Measurements from ENCODE around the gene TAF11L11. TPM values are rescaled to one million over a fixed set of nuclear protein-coding genes. Genes with fewer than 3 reads are reported as not detected.
"Not testable (repeated sequence)": the region's sequence is repeated elsewhere in the genome, so short reads cannot be mapped to it uniquely, and the experiment has no call there.

Gene TAF11L11
- total RNA-seq = not detected
- long read RNA-seq, donor 1 = 0 reads
- long read RNA-seq, donor 2 = 0 reads

DNA sequence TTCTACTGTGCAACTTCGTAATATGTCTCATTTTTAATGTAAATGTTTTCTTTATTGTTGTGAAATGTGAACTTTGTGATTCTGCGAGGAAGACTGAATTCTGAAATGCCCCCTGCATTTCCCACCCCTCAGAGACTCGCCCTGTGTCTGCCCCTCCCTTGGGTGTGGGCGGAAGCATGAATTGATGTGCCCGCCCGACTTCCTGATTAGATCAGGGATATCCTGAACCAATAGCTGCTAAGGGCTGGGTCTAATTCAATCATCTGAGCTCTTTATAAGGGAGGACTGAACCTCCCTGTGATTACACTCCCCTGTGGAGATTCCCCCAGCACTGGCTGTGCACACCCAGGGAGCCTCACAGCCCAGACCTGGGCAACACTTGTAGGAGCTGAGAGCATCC is at the start of gene TAF11L11:
Gene TAF11L11 (plus strand): TSS at position 304 of the 400 bp plus-strand sequence.
- intact Hi-C loops (cut with DNase I) = not testable (repeated sequence)
- DNase-seq (ENCODE audit: low spot score) = peak; percentile 38

DNA sequence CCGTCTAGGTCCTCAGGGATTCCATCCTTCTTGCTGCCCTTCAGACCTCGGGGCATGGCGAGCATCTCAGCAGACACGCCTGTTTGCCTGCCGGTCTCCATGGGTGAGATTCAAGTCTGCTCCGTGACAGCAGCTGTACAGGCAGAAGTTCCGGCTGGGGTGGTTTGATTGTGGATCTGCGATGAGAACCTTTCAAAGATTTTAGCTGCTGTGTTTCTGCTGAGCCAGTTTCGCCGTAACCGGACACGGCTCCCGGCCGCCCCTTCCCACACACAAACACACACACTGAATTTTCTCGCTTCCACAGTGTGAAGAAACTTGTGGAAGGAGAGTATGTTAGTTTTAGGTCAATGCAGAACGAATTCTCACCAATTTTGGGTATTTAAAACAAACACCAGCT is 18.3 kb upstream of the TAF11L11 start, which contains the start of gene TAF11L7:
Gene TAF11L7 (minus strand): TSS at position 101 of the 400 bp plus-strand sequence.
- DNase-seq (ENCODE audit: low spot score); intact Hi-C loops (cut with DNase I): not testable (repeated sequence)

DNA sequence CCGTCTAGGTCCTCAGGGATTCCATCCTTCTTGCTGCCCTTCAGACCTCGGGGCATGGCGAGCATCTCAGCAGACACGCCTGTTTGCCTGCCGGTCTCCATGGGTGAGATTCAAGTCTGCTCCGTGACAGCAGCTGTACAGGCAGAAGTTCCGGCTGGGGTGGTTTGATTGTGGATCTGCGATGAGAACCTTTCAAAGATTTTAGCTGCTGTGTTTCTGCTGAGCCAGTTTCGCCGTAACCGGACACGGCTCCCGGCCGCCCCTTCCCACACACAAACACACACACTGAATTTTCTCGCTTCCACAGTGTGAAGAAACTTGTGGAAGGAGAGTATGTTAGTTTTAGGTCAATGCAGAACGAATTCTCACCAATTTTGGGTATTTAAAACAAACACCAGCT is 13.1 kb upstream of the TAF11L11 start, which contains the start of gene TAF11L8:
Gene TAF11L8 (minus strand): TSS at position 101 of the 400 bp plus-strand sequence.
- DNase-seq (ENCODE audit: low spot score); intact Hi-C loops (cut with DNase I): not testable (repeated sequence)

DNA sequence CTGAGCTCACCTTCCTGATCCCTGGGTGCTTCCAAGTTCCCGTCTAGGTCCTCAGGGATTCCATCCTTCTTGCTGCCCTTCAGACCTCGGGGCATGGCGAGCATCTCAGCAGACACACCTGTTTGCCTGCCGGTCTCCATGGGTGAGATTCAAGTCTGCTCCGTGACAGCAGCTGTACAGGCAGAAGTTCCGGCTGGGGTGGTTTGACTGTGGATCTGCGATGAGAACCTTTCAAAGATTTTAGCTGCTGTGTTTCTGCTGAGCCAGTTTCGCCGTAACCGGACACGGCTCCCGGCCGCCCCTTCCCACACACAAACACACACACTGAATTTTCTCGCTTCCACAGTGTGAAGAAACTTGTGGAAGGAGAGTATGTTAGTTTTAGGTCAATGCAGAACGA is 9.7 kb upstream of the TAF11L11 start, which contains the start of gene TAF11L9:
Gene TAF11L9 (minus strand): TSS at position 140 of the 400 bp plus-strand sequence.
- DNase-seq (ENCODE audit: low spot score) = peak; percentile 42
- intact Hi-C loops (cut with DNase I) = not testable (repeated sequence)

DNA sequence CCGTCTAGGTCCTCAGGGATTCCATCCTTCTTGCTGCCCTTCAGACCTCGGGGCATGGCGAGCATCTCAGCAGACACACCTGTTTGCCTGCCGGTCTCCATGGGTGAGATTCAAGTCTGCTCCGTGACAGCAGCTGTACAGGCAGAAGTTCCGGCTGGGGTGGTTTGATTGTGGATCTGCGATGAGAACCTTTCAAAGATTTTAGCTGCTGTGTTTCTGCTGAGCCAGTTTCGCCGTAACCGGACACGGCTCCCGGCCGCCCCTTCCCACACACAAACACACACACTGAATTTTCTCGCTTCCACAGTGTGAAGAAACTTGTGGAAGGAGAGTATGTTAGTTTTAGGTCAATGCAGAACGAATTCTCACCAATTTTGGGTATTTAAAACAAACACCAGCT is 6.3 kb upstream of the TAF11L11 start, which contains the start of gene TAF11L10:
Gene TAF11L10 (minus strand): TSS at position 101 of the 400 bp plus-strand sequence.
- DNase-seq (ENCODE audit: low spot score); intact Hi-C loops (cut with DNase I): not testable (repeated sequence)

DNA sequence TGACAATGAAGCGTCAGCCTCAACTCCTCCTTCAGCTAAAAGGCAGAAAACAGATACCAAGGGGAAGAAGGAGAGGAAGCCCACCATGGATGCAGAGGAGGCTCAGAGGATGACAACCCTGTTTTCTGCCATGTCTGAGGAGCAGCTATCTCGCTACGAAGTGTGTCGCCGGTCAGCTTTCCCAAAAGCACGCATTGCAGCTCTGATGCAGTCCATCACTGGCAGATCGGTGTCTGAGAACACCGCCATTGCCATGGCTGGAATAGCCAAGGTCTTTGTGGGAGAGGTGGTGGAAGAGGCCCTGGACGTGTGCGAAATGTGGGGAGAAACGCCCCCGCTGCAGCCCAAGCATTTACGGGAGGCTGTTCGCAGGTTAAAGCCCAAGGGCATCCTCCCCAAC is 968 bp downstream of the TAF11L11 start:
- intact Hi-C loops (cut with DNase I) = no loop called here
- DNase-seq (ENCODE audit: low spot score) = peak; percentile 69

DNA sequence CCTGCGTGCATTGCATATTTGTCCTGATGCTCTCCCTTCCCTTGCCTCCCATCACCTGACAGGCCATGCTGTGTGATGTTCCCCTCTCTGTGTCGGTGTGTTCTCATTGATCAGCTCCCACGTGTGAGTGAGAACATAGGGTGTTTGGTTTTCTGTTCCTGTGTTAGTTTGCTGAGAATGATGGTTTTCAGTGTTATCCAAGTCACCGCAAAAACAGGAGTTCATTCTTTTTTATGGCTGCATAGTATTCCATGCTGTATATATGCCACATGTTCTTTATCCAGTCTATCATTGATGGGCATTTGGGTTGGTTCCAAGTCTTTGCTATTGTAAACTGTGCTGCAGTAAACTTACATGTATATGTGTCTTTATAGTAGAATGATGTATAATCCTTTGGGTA is 3.5 kb downstream of the TAF11L11 start:
- DNase-seq (ENCODE audit: low spot score) = peak; percentile 23
- intact Hi-C loops (cut with DNase I) = not testable (repeated sequence)

DNA sequence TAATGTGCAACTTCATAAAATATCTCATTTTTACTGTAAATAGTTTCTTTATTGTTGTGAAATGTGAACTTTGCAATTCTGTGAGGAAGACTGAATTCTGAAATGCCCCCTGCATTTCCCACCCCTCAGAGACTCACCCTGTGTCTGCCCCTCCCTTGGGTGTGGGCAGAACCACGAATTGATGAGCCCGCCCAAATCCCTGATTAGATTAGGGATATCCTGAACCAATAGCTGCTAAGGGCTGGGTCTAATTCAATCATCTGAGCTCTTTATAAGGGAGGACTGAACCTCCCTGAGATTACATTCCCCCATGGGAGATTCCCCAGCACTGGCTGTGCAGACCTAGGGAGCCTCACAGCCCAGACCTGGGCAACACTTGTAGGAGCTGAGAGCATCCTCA is 6.1 kb downstream of the TAF11L11 start, which contains the start of gene TAF11L12:
Gene TAF11L12 (plus strand): TSS at position 301 of the 400 bp plus-strand sequence.
- DNase-seq (ENCODE audit: low spot score) = peak; percentile 42
- intact Hi-C loops (cut with DNase I) = not testable (repeated sequence)

DNA sequence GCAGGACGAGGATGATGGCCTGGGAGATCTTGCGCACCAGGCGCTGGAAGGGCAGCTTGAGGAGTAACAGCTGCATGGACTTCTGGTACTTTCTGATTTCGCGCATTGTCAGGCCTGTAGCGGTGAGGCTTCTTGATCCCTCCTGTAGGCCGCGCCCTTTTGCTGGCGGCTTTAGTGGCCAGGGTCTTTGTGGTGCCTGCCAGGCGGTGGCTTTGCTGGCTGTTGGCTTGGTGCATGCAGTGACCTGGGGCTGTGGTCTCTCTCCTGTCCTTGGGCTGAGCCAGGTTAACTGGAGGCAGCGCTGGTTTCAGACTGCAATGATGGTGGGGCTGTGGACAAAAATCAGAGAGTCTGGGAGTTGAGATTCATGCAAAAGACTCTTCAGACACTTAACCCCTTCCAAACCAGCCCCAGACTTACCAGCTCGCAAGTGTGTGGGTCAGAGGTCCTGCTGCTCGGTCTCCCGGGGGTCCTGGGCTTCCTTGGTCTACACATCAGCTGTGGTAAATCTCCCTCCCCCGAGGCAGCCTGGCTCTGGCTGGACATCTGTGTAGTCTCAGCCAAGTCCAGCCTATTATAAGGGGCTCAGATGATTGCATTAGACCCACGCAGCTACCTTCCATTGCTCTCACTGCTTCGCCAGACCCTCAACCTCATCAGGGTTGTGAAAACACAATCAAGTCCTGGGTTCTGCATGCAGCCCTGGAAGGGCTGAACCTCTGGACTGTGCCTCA is 11.1 kb downstream of the TAF11L11 start:
- intact Hi-C loops (cut with DNase I) = no loop called here

DNA sequence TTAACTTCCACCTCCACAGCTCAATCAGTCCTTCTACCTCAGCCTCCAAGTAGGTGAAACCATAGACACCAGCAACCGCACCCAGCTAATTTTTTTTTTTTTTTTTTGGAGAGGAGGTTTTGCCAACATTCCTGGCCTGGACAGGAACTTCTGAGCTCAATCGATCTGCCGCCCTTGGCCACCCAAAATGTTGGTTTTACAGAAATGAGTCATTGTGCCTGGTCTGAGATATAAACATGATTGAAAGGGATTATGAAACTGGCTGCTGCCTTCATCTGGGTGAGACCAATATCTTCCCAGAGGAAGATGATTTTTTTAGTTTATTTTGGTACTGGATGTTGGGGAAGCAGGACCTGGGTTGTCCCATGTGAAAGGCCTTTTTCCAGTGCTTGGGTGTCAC is 15.4 kb downstream of the TAF11L11 start:
- intact Hi-C loops (cut with DNase I) = no loop called here
- no peak for DNase-seq (ENCODE audit: low spot score)

More for the DNA sequence above, 11.1 kb downstream of the TAF11L11 start:
- no peak for DNase-seq (ENCODE audit: low spot score)

DNA sequence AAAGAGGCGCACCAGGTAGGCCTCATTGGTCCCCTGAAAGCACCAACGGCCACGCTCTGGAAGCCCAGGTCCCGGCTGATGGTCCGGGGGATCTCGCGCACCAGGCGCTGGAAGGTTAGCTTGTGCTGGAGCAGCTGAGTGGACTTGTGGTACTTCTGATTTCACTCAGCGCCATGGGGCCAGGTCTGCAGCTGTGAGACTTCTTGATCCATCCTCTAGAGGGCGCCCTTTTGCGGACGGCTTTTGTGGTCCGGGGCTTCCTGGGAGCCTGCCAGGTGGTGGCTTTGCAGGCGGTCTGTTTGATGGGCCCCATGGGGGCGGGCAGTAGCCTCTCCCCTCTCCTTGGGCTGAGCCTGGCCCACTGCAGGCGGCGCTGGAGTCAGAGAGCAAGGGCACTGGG is 16.6 kb downstream of the TAF11L11 start:
- no peak for DNase-seq (ENCODE audit: low spot score)
- intact Hi-C loops (cut with DNase I) = no loop called here

DNA sequence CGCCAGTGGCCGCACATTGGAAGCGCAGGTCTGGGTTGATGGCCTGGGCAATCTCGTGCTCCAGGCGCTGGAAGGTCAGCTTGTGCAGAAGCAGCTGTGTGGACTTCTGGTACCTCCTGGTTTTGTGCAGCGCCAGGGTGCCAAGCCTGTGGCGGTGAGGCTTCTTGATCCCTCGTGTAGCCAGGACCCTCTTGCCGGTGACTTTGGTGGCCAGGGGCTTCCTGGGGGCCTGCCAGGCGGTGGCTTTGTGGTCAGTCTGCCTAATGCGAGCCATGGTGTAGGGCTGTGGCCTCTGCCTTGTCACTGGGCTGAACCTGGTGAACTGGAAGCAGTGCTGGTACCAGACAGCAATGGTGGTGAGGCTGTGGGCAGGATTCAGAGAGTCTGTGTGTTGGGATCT is 21.7 kb downstream of the TAF11L11 start:
- no peak for DNase-seq (ENCODE audit: low spot score)
- intact Hi-C loops (cut with DNase I) = no loop called here

DNA sequence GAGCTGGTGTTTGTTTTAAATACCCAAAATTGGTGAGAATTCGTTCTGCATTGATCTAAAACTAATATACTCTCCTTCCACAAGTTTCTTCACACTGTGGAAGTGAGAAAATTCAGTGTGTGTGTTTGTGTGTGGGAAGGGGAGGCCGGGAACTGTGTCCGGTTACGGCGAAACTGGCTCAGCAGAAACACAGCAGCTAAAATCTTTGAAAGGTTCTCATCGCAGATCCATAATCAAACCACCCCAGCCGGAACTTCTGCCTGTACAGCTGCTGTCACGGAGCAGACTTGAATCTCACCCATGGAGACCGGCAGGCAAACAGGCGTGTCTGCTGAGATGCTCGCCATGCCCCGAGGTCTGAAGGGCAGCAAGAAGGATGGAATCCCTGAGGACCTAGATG is 27.8 kb downstream of the TAF11L11 start, which contains the start of gene TAF11L13:
Gene TAF11L13 (plus strand): TSS at position 301 of the 400 bp plus-strand sequence.
- intact Hi-C loops (cut with DNase I) = not testable (repeated sequence)

DNA sequence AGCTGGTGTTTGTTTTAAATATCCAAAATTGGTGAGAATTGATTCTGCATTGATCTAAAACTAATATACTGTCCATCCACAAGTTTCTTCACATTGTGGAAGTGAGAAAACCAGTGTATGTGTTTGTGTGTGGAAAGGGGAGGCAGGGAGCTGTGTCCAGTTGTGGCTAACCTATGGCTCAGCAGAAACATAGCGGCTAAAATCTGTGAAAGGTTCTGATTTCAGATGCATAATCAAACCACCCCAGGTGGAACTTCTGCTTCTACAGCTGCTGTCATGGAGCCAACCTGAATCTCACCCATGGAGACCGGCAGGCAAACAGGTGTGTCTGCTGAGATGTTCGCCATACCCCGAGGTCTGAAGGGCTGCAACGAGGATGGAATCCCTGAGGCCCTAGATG is 30.2 kb downstream of the TAF11L11 start, which contains the start of gene TAF11L14:
Gene TAF11L14 (plus strand): TSS at position 301 of the 400 bp plus-strand sequence.
- intact Hi-C loops (cut with DNase I) = no loop called here
- DNase-seq (ENCODE audit: low spot score) = no peak

More for the DNA sequence above, 27.8 kb downstream of the TAF11L11 start, which contains the start of gene TAF11L13:
- DNase-seq (ENCODE audit: low spot score) = not testable (repeated sequence)

DNA sequence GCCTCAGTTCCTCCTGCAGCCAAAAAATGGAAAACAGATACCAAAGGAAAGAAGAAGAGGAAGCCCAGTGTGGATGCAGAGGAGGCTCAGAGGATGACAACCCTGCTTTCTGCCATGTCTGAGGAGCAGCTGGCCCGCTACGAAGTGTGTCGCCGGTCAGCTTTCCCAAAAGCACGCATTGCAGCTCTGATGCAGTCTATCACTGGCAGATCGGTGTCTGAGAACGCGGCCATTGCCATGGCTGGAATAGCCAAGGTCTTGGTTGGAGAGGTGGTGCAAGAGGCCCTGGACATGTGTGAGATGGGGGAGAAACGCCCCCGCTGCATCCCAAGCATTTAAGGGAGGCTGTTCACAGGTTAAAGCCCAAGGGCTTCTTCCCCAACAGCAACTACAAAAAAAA is 45.2 kb downstream of the TAF11L11 start:
- intact Hi-C loops (cut with DNase I); DNase-seq (ENCODE audit: low spot score): not testable (repeated sequence)

DNA sequence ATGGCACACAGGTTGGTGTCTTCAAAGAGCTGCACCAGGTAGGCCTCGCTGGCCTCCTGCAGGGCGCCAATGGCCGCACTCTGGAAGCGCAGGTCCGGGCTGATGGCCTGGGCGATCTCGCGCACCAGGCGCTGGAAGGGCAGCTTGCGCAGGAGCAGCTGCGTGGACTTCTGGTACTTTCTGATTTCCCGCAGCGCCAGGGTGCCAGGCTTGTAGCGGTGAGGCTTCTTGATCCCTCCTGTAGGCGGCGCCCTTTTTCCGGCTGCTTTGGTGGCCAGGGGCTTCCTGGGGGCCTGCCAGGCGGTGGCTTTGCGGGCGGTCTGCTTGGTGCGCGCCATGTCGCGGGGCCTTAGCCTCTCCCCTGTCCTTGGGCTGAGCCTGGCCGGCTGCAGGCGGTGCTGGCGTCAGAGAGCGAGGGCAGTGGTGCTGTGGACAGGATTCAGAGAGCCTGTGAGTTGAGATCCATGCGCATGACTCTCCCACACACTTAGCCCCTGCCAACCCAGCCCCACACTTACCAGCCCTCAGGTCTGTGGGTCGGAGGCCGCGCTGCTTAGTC is 51.3 kb downstream of the TAF11L11 start:
- DNase-seq (ENCODE audit: low spot score); intact Hi-C loops (cut with DNase I): not testable (repeated sequence)

All from posterior vena cava (tissue), 2 donors.